A549 (cell line): Measurements from ENCODE around the gene FOXB1.

Source experiments
- GATA3 ChIP-seq: IDR thresholded peaks from 2 replicates; pipeline ENCODE4 v1.6.1; 2012; ENCODE audit warnings: borderline replicate concordance
- KDM1A ChIP-seq: fragments of 200-600 bp; sonication (generic); IDR thresholded peaks from 2 replicates; pipeline ENCODE4 v1.6.1; 2016; ENCODE audit warnings: low read depth, mild to moderate bottlenecking
- RCOR1 ChIP-seq: fragments of 150-350 bp; IDR thresholded peaks from 2 replicates; pipeline ENCODE4 v1.6.1; 2014; ENCODE audit warnings: antibody characterized with exemption, low read length, low read depth

- TF ChIP-seq RCOR1: no peak
- TF ChIP-seq KDM1A: no peak
- TF ChIP-seq GATA3: no peak
Observed at GRCh38 chr15:60010858-60011257, 6.7 kb downstream of the FOXB1 start.
